Parathyroid adenoma (tissue), 2 donors: ENCODE data around the gene B3GNT7.

ENCODE experiments used
- H2AFZ ChIP-seq: fragments of 300-600 bp; sonication (generic); one replicate; pipeline ENCODE4 v1.7.0; 2017; ENCODE audit warnings: antibody characterized with exemption, mild to moderate bottlenecking
- H3K27ac ChIP-seq: fragments of 300-600 bp; sonication (generic); one replicate; pipeline ENCODE4 v1.7.0; 2017
- H3K27me3 ChIP-seq: fragments of 300-600 bp; sonication (generic); one replicate; pipeline ENCODE4 v1.7.0; 2017; ENCODE audit warnings: low read length; ENCODE audit not compliant: control insufficient read depth, insufficient read depth
- H3K36me3 ChIP-seq: fragments of 300-600 bp; sonication (generic); one replicate; pipeline ENCODE4 v1.7.0; 2017; ENCODE audit warnings: low read length; ENCODE audit not compliant: control insufficient read depth, insufficient read depth
- H3K4me1 ChIP-seq: fragments of 300-600 bp; sonication (generic); one replicate; pipeline ENCODE4 v1.7.0; 2017; ENCODE audit warnings: control low read depth
- H3K4me2 ChIP-seq: fragments of 300-600 bp; sonication (generic); one replicate; pipeline ENCODE4 v1.7.0; 2017; ENCODE audit warnings: low read length
- H3K4me3 ChIP-seq: fragments of 300-600 bp; sonication (generic); one replicate; pipeline ENCODE4 v1.7.0; 2017; ENCODE audit warnings: low read depth, low read length
- H3K79me2 ChIP-seq: fragments of 300-600 bp; sonication (generic); one replicate; pipeline ENCODE4 v1.7.0; 2017; ENCODE audit warnings: control low read depth
- H3K9ac ChIP-seq: fragments of 300-600 bp; sonication (generic); one replicate; pipeline ENCODE4 v1.7.0; 2017; ENCODE audit warnings: mild to moderate bottlenecking
- H3K9me3 ChIP-seq: fragments of 300-600 bp; sonication (generic); one replicate; pipeline ENCODE4 v1.7.0; 2017; ENCODE audit warnings: low read length; ENCODE audit not compliant: control insufficient read depth
- CTCF ChIP-seq: fragments of 300-600 bp; sonication (generic); IDR thresholded peaks from one replicate; pipeline ENCODE4 v1.7.0; 2017; ENCODE audit warnings: antibody characterized with exemption, mild to moderate bottlenecking
- donor health status: primary hyperparathyroidism.

Gene B3GNT7

GRCh38 chr2:231370429-231370748 lies 25.1 kb upstream of the B3GNT7 start:
- Histone ChIP-seq H3K9ac (no peak overlapping the region), H3K27ac (no peak overlapping the region), H3K4me1 (no peaks in the 10 kb centered on the region), H3K9me3 (no peaks in the 10 kb centered on the region), H2AFZ (no peak overlapping the region), H3K4me2 (no peak overlapping the region), H3K36me3 (no peaks in the 10 kb centered on the region), H3K79me2 (no peaks in the 10 kb centered on the region), H3K4me3 (no peak overlapping the region), H3K27me3 (no peaks in the 10 kb centered on the region)
- no peak for TF ChIP-seq CTCF

GRCh38 chr2:231370749-231371429 lies 24.6 kb upstream of the B3GNT7 start:
- Histone ChIP-seq H3K27ac (no peak overlapping the region), H3K9ac (no peak overlapping the region), H2AFZ (no peak overlapping the region), H3K4me1 (no peaks in the 10 kb centered on the region), H3K4me2 (no peak overlapping the region), H3K9me3 (no peaks in the 10 kb centered on the region), H3K36me3 (no peaks in the 10 kb centered on the region), H3K4me3 (no peak overlapping the region), H3K79me2 (no peaks in the 10 kb centered on the region), H3K27me3 (no peaks in the 10 kb centered on the region)
- no peak for TF ChIP-seq CTCF

GRCh38 chr2:231371430-231372054 lies 24.0 kb upstream of the B3GNT7 start:
- no peak overlapping the region for H2AFZ ChIP-seq
- H3K4me1 ChIP-seq, result no peaks in the 10 kb centered on the region
- H3K79me2 ChIP-seq, result no peaks in the 10 kb centered on the region
- TF ChIP-seq CTCF, result no peak
- H3K36me3 ChIP-seq, result no peaks in the 10 kb centered on the region
- H3K4me2 ChIP-seq, result no peak overlapping the region
- no peak overlapping the region for H3K9ac ChIP-seq
- H3K27ac ChIP-seq, result no peak overlapping the region
- no peak overlapping the region for H3K4me3 ChIP-seq
- no peaks in the 10 kb centered on the region for H3K9me3 ChIP-seq
- no peaks in the 10 kb centered on the region for H3K27me3 ChIP-seq

GRCh38 chr2:231372326-231372725 lies 23.2 kb upstream of the B3GNT7 start:
- no peaks in the 10 kb centered on the region for H3K27me3 ChIP-seq
- no peak for TF ChIP-seq CTCF
- no peak overlapping the region for H3K9ac ChIP-seq
- H3K27ac ChIP-seq, result no peak overlapping the region
- H3K4me3 ChIP-seq, result no peak overlapping the region
- H3K9me3 ChIP-seq, result no peaks in the 10 kb centered on the region
- no peaks in the 10 kb centered on the region for H3K79me2 ChIP-seq
- H2AFZ ChIP-seq, result no peak overlapping the region
- no peaks in the 10 kb centered on the region for H3K36me3 ChIP-seq
- H3K4me1 ChIP-seq, result no peaks in the 10 kb centered on the region
- no peak overlapping the region for H3K4me2 ChIP-seq

- Histone ChIP-seq H3K4me3 (no peak overlapping the region), H3K36me3 (no peaks in the 10 kb centered on the region), H3K4me1 (no peaks in the 10 kb centered on the region), H3K27me3 (no peaks in the 10 kb centered on the region), H3K9me3 (no peaks in the 10 kb centered on the region), H3K27ac (no peak overlapping the region), H3K9ac (no peak overlapping the region), H3K79me2 (no peaks in the 10 kb centered on the region), H3K4me2 (no peak overlapping the region), H2AFZ (no peak overlapping the region)
- TF ChIP-seq CTCF, result no peak
These were observed 22.3 kb upstream of the B3GNT7 start for GRCh38 chr2:231373184-231373583.
